ENCODE results near the gene MAN2B2.

- TF ChIP-seq CTCF (IDR thresholded peaks at IDR 0.05; ENCODE audit: insufficient read depth, low read depth, low read length) (no peak), EZH2 (IDR thresholded peaks at IDR 0.05; ENCODE audit: insufficient read depth, low read length) (no peak)
Measured at GRCh38 chr4:6627832-6628231, 52.8 kb downstream of the MAN2B2 start.

Measured in astrocyte (in vitro differentiated cells and primary cell).